HG03159 (cell line): ENCODE data around the gene C11orf21.

Source experiments
- ATAC-seq: cut with Tn5 transposase; IDR thresholded peaks from one replicate; pipeline ENCODE4 v1.9.1; 2021; ENCODE audit warnings: mild to moderate bottlenecking, moderate library complexity; ENCODE audit not compliant: unreplicated experiment

Gene C11orf21

GRCh38 chr11:2262301-2263070 lies 39.2 kb downstream of the C11orf21 start:
- no peak for ATAC-seq

GRCh38 chr11:2261436-2262230 lies 40.1 kb downstream of the C11orf21 start:
- ATAC-seq = no peak

GRCh38 chr11:2260491-2261364 lies 41.0 kb downstream of the C11orf21 start:
- ATAC-seq = no peak

DNA sequence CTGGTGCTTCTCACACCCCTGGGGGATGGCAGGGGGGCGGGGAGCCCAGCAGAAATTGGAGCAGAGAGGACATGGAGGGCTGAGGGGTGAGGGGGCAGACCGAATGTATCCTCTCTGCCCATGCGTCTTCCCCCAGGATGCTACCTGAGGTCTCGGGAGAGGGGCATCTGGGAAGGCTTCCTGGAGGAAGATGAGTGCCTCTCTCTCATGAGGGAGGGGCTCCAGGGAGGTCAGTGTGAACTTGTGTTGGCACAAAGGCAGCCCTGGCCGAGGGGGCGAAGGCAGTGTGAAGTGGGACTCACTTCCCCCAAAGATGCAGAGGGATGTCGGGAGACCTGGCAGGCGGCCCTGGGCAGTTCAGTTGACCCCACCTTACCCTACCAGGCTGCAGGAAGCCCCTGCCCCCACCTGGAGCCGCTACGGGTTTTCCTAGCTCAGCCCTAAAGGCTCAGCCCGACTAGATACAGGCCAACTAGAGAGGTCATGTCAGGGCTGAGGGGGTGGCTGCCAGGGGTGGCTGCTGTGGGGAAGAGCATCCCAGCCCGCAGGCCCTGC lies 41.7 kb downstream of the C11orf21 start:
- ATAC-seq = no peak

GRCh38 chr11:2259466-2259830 lies 42.3 kb downstream of the C11orf21 start:
- ATAC-seq = no peak

GRCh38 chr11:2258501-2259465 lies 42.9 kb downstream of the C11orf21 start:
- ATAC-seq = no peak

DNA sequence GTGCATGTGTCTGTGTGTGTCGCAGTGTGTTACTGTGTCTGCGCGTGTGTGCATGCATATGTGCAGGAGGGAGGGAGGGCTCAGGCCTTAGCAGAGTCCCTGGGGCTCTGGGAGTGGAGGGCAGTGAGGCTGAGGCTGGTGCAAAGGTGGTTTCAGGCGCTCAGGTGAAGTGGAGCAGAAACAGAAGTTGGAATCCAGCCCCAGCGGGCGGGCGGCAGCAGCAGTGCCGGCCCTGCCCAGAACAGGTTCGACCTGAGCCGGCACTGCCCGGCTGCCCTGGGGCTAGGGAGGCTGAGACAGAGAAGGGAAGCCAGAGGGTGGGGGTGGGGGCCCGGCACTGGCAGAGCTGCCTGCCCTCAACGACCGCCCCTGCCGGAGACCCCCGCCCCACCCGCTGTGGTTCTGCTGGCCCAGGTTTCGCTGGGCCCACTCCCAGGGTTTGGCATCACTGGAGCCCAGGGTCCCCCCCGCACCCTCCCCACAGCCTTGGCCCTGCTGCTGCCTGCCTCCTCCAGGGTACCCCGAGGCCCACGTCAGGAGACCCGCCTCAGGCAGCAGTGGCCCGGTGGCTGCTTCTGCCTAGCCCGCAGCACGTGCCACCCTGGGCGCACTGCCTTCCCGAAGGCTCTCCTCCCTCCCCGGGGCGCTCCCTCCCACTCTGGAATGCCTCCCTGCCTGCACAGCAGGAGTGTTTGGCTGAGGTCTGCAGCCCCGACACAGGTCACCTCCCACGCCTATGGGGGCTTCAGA lies 44.6 kb downstream of the C11orf21 start:
- ATAC-seq = no peak

DNA sequence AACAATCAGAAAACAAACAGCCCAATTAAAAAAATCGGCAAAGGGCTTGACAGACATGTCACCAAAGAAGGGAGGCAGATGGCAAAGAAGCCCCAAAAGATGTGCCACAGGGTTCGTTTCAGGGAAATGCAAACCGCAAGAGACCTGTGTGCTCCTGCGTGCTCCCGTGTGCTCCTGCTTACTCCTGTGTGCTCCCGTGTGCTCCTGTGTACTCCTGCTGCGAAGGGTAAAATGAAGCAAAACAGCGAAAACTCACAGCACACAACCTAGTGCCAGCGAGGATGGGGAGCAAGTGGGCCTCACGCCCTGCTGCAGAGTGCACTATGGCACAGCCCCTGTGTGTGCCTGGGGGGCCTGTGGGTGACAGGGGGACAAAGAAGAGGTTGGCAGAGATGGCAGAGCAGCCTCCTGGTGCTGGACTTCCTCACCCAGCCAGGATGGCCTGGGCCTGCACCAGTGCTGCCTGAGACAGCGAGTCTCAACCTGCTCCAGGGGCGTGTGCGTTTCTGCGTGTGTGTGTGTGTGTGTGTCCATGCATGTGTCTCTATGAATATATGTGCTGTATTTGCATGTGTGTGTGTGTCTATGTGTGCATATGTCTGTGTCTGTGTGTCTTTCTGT lies 45.3 kb downstream of the C11orf21 start:
- no peak for ATAC-seq

GRCh38 chr11:2252018-2252417 lies 49.7 kb downstream of the C11orf21 start:
- ATAC-seq = no peak

DNA sequence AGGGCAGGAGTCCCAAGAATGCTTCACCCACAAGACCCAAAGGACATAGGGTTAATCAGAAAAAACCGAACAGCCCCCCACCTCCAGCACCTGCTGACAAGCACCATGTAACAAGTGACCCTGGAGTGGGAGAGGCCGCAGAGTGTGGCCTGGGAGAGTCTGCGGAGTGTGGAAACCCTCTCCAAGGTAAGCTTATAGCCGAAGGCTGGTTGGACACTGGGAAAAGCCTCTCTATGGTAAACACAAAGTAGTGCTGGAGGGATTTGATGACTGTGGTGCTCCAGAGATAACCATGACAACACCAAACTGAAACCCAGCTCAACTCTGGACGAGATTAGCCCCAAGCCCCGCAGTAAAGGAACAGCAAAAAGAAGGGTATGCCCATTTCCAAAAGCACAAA lies 50.6 kb downstream of the C11orf21 start:
- no peak for ATAC-seq

DNA sequence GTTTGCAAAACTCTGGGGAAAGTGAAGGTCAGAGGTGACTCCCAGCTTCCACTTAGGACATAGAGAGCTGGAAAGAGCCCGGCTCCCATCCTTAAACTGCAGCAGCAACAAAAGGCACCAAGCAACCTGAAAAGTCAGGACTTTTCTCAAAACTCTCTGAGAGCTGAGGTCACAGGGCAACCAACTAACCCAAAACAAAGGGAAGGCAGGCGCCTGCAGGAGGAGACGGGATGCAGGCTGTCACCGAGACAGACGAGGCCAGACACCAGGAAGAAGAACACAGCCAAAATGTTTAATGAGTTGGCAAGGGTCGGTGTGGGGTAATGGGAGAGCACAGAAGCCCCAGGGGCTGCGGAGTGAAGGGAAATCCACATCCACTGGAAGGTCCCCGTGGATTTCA lies 51.2 kb downstream of the C11orf21 start:
- ATAC-seq = no peak

DNA sequence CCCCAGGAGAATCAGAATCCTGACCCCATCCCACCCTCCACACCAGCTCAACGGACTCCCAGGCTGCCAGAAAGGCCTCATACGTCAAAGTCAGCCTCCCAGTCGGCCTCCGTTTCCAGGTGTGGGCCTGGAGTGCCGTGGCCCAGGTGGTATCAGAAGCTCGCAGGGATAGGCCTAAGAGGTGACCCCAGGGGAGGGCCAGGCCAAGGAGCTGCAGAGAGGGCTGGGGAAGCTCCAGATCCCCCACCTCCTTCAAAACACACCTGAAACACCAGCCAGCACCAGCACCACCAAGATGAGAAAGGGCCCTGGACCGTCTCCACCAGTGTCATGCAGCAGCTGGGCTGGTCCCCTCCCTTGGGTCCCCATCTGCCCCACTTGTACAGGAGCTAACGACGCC lies 51.7 kb downstream of the C11orf21 start:
- no peak for ATAC-seq

GRCh38 chr11:2249189-2249916 lies 52.4 kb downstream of the C11orf21 start:
- no peak for ATAC-seq

GRCh38 chr11:2248762-2249161 lies 53.0 kb downstream of the C11orf21 start:
- ATAC-seq = no peak

DNA sequence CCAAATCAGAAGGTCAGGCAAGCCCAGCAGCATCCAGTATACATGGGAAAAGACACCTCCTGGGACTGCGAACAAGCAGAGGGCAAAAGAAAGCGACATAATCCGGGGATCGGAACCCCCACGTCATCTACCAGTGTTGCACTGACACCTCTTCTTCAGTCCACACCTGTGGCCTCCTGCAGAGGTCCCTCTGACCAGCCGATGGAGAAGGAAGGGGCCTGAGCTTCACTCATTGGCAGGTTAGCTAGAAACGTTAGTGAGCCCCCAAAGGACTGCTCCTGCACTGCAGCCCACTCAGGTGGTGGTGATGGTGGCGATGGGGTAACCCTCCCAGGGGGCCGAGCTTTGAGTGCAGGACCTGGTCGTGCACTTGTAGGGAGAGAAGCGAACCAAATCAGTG lies 53.5 kb downstream of the C11orf21 start:
- ATAC-seq = no peak

DNA sequence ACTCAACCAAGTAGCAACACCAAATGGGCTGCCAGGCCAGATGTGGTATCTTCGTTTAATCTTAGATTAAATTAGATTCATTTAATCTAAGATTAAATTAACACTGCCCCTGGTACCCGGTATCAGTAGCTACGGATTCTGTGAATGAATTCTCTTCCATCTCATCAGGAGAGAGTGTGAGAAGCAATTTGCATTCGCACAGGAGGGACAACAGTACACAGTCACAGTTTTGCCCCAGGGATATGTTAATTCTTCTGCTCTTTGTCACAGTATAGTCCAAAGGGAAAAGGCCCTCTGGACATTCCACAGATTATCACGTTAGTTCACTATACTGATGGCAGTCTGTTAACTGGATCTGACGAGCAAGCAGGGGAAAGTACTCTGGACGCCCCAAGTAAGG lies 54.2 kb downstream of the C11orf21 start:
- ATAC-seq = no peak
